K562 (cell line): ENCODE data around the gene NRP2. TPM values are rescaled to one million over a fixed set of nuclear protein-coding genes. Genes with fewer than 3 reads are reported as not detected.

ENCODE experiments used
- ATAC-seq: fragments of 200-7000 bp; cut with Tn5 transposase; 3 replicates; pipeline ENCODE4 v1.9.1; 2020; ENCODE audit warnings: moderate library complexity
- BruUV-seq: library from RNA; stranded (reverse); fragments of 400-500 nt; replicated peaks from 2 replicates; lab custom pipeline; 2021; lab: Mats Ljungman, UMichigan
- CTCF ChIA-PET: fragments of 300-600 bp; formaldehyde crosslinking; extraction: SDS; loops from one replicate; lab custom pipeline; 2021; ENCODE audit warnings: low intra/inter-chr PET ratio; lab: Yijun Ruan, JAX
- POLR2A ChIA-PET: fragments of 300-600, 350-650 bp; sonication (Branson Sonifier 250); formaldehyde crosslinking; extraction: SDS; loops from one replicate; lab custom pipeline; 2021; ENCODE audit warnings: antibody characterized with exemption, inconsistent platforms; lab: Yijun Ruan, JAX
- DNase-seq, 4 experiments: peaks; one replicate each; pipeline versions ENCODE4 v3.0.0 to v3.0.0-alpha.2; 2011 to 2018; ENCODE audit warnings: low spot score in 3 of 4, mixed read lengths in 3 of 4; ENCODE audit errors: extremely low read depth in 1 of 4
- FAIRE-seq: peaks from 2 replicates; lab custom pipeline; 2011; peaks lifted over from hg19 to GRCh38; lab: Jason Lieb, UNC
- H2AFZ ChIP-seq: 2 replicates; pipeline ENCODE4 v1.6.0; 2011; ENCODE audit warnings: low read depth, low read length, control low read depth, inconsistent platforms
- H3K27ac ChIP-seq: fragments of 200-600 bp; 3 replicates; pipeline ENCODE4 v1.8.0; 2011; ENCODE audit warnings: low read depth, mild to moderate bottlenecking, control low read depth, inconsistent platforms, low read length, moderate library complexity, mixed read lengths; ENCODE audit errors: extremely low read depth
- H3K27me3 ChIP-seq, 2 experiments: fragments of 300-600 bp in 1 of 2; 2 replicates in 1 of 2; 3 replicates in 1 of 2; pipeline versions ENCODE4 v1.6.0 to v1.8.0; 2011; ENCODE audit warnings: inconsistent platforms in 2 of 2, low read length in 2 of 2, mild to moderate bottlenecking in 1 of 2, mixed read lengths in 1 of 2, moderate library complexity in 1 of 2; ENCODE audit not compliant: control insufficient read depth in 2 of 2, insufficient read depth in 2 of 2
- H3K36me3 ChIP-seq: fragments of 300-600 bp; 3 replicates; pipeline ENCODE4 v1.8.0; 2011; ENCODE audit warnings: mild to moderate bottlenecking, low read length, inconsistent platforms; ENCODE audit not compliant: control insufficient read depth, insufficient read depth
- H3K4me1 ChIP-seq, 2 experiments: fragments of 200-600 bp in 1 of 2; replicated peaks in 1 of 2; 2 replicates in 1 of 2; 3 replicates in 1 of 2; pipeline versions ENCODE4 v1.5.1 to v1.8.0; 2011; ENCODE audit warnings: inconsistent platforms in 2 of 2, low read length in 2 of 2, mild to moderate bottlenecking in 1 of 2, mixed read lengths in 1 of 2, moderate library complexity in 1 of 2; ENCODE audit not compliant: control insufficient read depth in 2 of 2, insufficient read depth in 2 of 2
- H3K4me2 ChIP-seq: 2 replicates; pipeline ENCODE4 v1.6.1; 2011; ENCODE audit warnings: low read length, control low read depth, inconsistent platforms, mixed read lengths; ENCODE audit not compliant: insufficient read depth
- H3K4me3 ChIP-seq: fragments of 200-600 bp; sonication (generic), shearing (Covaris generic); 2 replicates; pipeline ENCODE4 v1.5.1; 2016; ENCODE audit warnings: control low read depth, inconsistent platforms
- H3K79me2 ChIP-seq: fragments of 200-600 bp; 3 replicates; pipeline ENCODE4 v1.8.0; 2011; ENCODE audit warnings: low read length, inconsistent platforms; ENCODE audit not compliant: control insufficient read depth, insufficient read depth
- H3K9ac ChIP-seq, 2 experiments: 2 replicates each; pipeline versions ENCODE4 v1.6.0 to v1.6.1; 2011; ENCODE audit warnings: low read depth in 2 of 2, low read length in 2 of 2, control low read depth in 1 of 2, inconsistent platforms in 1 of 2, mild to moderate bottlenecking in 1 of 2, mixed read lengths in 1 of 2; ENCODE audit not compliant: insufficient read depth in 1 of 2
- H3K9me1 ChIP-seq: one replicate; pipeline ENCODE4 v1.6.0; 2011; ENCODE audit warnings: inconsistent platforms, mild to moderate bottlenecking, low read length, moderate library complexity; ENCODE audit not compliant: control insufficient read depth, insufficient read depth
- H3K9me3 ChIP-seq: replicated peaks from 2 replicates; pipeline ENCODE4 v1.5.1; 2011; ENCODE audit warnings: low read depth, low read length, inconsistent platforms; ENCODE audit not compliant: control insufficient read depth, insufficient read depth
- H4K20me1 ChIP-seq: replicated peaks from 2 replicates; pipeline ENCODE4 v1.6.1; 2011; ENCODE audit warnings: low read length, inconsistent platforms, mixed read lengths; ENCODE audit not compliant: control insufficient read depth, insufficient read depth
- ARHGAP35 ChIP-seq: fragments of 450-650 bp; IDR thresholded peaks from 2 replicates; pipeline ENCODE4 v1.6.1; 2018; ENCODE audit not compliant: partially characterized antibody
- CSDE1 ChIP-seq, 2 experiments: fragments of 450-650 bp; IDR thresholded peaks; 2 replicates each; pipeline ENCODE4 v1.6.1; 2016; ENCODE audit warnings: mild to moderate bottlenecking in 1 of 2
- ETV1 ChIP-seq: fragments of 450-650 bp; conservative IDR thresholded peaks from 2 replicates; pipeline ENCODE4 v1.6.1; 2016; ENCODE audit warnings: missing genetic modification characterization, control low read depth, low read depth, missing compliant biosample characterization
- NFRKB ChIP-seq: fragments of 450-650 bp; IDR thresholded peaks from 2 replicates; pipeline ENCODE4 v1.6.1; 2016; ENCODE audit warnings: low read depth
- U2AF1 ChIP-seq: fragments of 200-400 bp; formaldehyde crosslinking; optimal IDR thresholded peaks from 2 replicates; pipeline ENCODE3; 2017; ENCODE audit warnings: mild to moderate bottlenecking, low read depth, low read length, moderate library complexity
- XRCC4 ChIP-seq: IDR thresholded peaks from one replicate; pipeline ENCODE4 v1.6.1; 2011; ENCODE audit not compliant: insufficient read depth, insufficient read length; ENCODE audit errors: extremely low read depth
- ZNF239 ChIP-seq: fragments of 250-450 bp; sonication (Bioruptor Pico); IDR thresholded peaks from 2 replicates; pipeline ENCODE4 v1.4.0; 2020; ENCODE audit warnings: mild to moderate bottlenecking
- ZNF282 ChIP-seq: sonication (generic); formaldehyde crosslinking; IDR thresholded peaks from 2 replicates; pipeline ENCODE4 v1.8.1; 2023; ENCODE audit warnings: missing genetic modification reagents
- WGBS: fragments of 100-300 bp; shearing (Covaris generic); methylation state at CpG from one replicate; pipeline ENCODE4 v1.1.6; 2016; ENCODE audit warnings: low coverage, mixed read lengths; ENCODE audit not compliant: insufficient coverage; ENCODE audit errors: missing lambda C conversion rate; 5-methylcytosine and 5-hydroxymethylcytosine counted together
- in situ Hi-C: fragments of 300-500 bp; cut with MboI; formaldehyde crosslinking; loops from 4 replicates; pipeline ENCODE4 v1.15.0; 2018; ENCODE audit warnings: inconsistent platforms, mixed read lengths
- intact Hi-C: fragments of 100-400 bp; cut with micrococcal nuclease; formaldehyde crosslinking; loops from 2 replicates; pipeline ENCODE4 v1.14.2; 2022
- polyA plus RNA-seq, 8 experiments: library from polyadenylated mRNA; depleted of rRNA in 4 of 8; stranded (reverse) in 5 of 8; unstranded in 3 of 8; fragments of >200 nt; fragmentation: Nextera tagmentation in 2 of 8; fragmentation: Illumina TruSeq in 1 of 8; extraction: Ambion mirVana in 2 of 8; extraction: Trizol in 1 of 8; gene quantifications; 2 replicates each; pipeline versions ENCODE4 v1.2.1 to v1.2.3, GENCODE V29; 2011 to 2014; ENCODE audit warnings: inconsistent platforms in 1 of 8, missing spikeins in 1 of 8
- total RNA-seq, 7 experiments: library from RNA; depleted of rRNA in 6 of 7; stranded (reverse); fragments of >200 nt in 6 of 7; fragmentation: Illumina TruSeq in 2 of 7; extraction: Trizol in 2 of 7; gene quantifications; 2 replicates each; pipeline versions ENCODE4 v1.2.1 to v1.2.3, GENCODE V29; 2011 to 2021; ENCODE audit warnings: low replicate concordance in 1 of 7
- TF ChIP-seq, protein P1 (sequence below): fragments of 450-650 bp; formaldehyde crosslinking; IDR thresholded peaks from 2 replicates; pipeline ENCODE4 v1.4.0; 2022; ENCODE audit warnings: mild to moderate bottlenecking, moderate library complexity
- TF ChIP-seq, protein P2 (sequence below): fragments of 450-650 bp; IDR thresholded peaks from 2 replicates; pipeline ENCODE4 v1.6.1; 2017; ENCODE audit warnings: antibody characterized with exemption, mild to moderate bottlenecking

Gene NRP2
- total and polyA plus RNA-seq, 9 of the 15 experiments (the other 6 are each of a cell fraction or from before 2014, with no cell fraction given) = 0.05 to 0.31 (median 0.15) TPM; not detected in 5

DNA sequence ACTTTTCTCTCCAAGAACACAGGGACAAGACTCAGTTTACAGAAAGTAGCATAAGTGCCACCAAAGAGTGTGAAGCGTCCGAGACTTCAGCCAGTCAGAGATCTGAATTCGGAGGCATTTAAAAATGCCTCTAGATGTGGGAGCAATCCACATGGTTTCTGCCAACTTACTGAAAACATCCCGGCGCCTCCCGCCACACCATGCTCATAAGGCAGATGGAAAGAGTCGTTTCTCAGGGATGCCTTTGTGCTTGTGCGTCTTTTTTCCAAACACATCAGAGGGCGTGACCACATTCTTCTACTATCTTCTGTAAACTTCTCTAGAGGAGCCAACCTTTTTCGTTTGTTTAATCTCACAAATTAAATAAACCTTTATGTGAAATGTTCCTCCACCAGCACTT lies 88.7 kb downstream of the NRP2 start:
- intact Hi-C loops (no loop called here), in situ Hi-C loops (no loop called here)
- no peaks in the 10 kb centered on the region for H3K9me3 ChIP-seq
- no peak overlapping the region for H3K27ac ChIP-seq
- no peaks in the 10 kb centered on the region for H3K36me3 ChIP-seq
- H2AFZ ChIP-seq = no peak overlapping the region
- H3K4me1 ChIP-seq = peaks cover 0 to under 1% of the 10 kb centered on the region in 2 experiments; a peak in 1 of 5 replicates
- H4K20me1 ChIP-seq = no peaks in the 10 kb centered on the region
- ATAC-seq = no peak
- H3K9me1 ChIP-seq = no peaks in the 10 kb centered on the region
- peaks cover 0 to 20% of the 10 kb centered on the region in 2 experiments; a peak in 3 of 5 replicates for H3K27me3 ChIP-seq
- H3K9ac ChIP-seq = no peak overlapping the region
- POLR2A ChIA-PET = no interaction called here
- no peak for FAIRE-seq
- DNase-seq = no peak
- 0% methylated on average over 7 of the region's 10 CpGs for WGBS
- CTCF ChIA-PET = no interaction called here
- no peak overlapping the region for H3K4me3 ChIP-seq
- no peak for TF ChIP-seq ETV1 (tag)
- TF ChIP-seq, protein P1, sequence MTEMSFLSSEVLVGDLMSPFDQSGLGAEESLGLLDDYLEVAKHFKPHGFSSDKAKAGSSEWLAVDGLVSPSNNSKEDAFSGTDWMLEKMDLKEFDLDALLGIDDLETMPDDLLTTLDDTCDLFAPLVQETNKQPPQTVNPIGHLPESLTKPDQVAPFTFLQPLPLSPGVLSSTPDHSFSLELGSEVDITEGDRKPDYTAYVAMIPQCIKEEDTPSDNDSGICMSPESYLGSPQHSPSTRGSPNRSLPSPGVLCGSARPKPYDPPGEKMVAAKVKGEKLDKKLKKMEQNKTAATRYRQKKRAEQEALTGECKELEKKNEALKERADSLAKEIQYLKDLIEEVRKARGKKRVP = no peak
- no peak for TF ChIP-seq NFRKB
- TF ChIP-seq, protein P2, sequence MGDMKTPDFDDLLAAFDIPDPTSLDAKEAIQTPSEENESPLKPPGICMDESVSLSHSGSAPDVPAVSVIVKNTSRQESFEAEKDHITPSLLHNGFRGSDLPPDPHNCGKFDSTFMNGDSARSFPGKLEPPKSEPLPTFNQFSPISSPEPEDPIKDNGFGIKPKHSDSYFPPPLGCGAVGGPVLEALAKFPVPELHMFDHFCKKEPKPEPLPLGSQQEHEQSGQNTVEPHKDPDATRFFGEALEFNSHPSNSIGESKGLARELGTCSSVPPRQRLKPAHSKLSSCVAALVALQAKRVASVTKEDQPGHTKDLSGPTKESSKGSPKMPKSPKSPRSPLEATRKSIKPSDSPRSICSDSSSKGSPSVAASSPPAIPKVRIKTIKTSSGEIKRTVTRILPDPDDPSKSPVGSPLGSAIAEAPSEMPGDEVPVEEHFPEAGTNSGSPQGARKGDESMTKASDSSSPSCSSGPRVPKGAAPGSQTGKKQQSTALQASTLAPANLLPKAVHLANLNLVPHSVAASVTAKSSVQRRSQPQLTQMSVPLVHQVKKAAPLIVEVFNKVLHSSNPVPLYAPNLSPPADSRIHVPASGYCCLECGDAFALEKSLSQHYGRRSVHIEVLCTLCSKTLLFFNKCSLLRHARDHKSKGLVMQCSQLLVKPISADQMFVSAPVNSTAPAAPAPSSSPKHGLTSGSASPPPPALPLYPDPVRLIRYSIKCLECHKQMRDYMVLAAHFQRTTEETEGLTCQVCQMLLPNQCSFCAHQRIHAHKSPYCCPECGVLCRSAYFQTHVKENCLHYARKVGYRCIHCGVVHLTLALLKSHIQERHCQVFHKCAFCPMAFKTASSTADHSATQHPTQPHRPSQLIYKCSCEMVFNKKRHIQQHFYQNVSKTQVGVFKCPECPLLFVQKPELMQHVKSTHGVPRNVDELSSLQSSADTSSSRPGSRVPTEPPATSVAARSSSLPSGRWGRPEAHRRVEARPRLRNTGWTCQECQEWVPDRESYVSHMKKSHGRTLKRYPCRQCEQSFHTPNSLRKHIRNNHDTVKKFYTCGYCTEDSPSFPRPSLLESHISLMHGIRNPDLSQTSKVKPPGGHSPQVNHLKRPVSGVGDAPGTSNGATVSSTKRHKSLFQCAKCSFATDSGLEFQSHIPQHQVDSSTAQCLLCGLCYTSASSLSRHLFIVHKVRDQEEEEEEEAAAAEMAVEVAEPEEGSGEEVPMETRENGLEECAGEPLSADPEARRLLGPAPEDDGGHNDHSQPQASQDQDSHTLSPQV = no peak
- no peak for TF ChIP-seq CSDE1 (IDR thresholded peaks at IDR 0.05)
- no peak for TF ChIP-seq XRCC4
- no peak for TF ChIP-seq ZNF239
- no peak for TF ChIP-seq U2AF1
- no peak for TF ChIP-seq ARHGAP35
- no peak for TF ChIP-seq ZNF282 (CRISPR knock-in tag)
- H3K4me2 ChIP-seq = no peak overlapping the region
- BruUV-seq = no TSS peak
- no peaks in the 10 kb centered on the region for H3K79me2 ChIP-seq
